ENCODE data around the gene ZNF208. TPM values are rescaled to one million over a fixed set of nuclear protein-coding genes. Genes with fewer than 3 reads are reported as not detected.
"Not testable (repeated sequence)": the region's sequence is repeated elsewhere in the genome, so short reads cannot be mapped to it uniquely, and the experiment has no call there.

The ZNF208 gene
- total RNA-seq, 1 experiment from 2014 or later = not detected

GRCh38 chr19:22026687-22027086, 15.9 kb upstream of the ZNF208 start:
- Histone ChIP-seq H2AFZ (no peak overlapping the region), H3K4me1 (replicated peaks; ENCODE audit: insufficient read depth) (no peaks in the 10 kb centered on the region), H3K4me2 (no peak overlapping the region), H3K4me3 (no peak overlapping the region), H4K20me1 (ENCODE audit: insufficient read depth) (no peaks in the 10 kb centered on the region), H3K79me2 (ENCODE audit: low read depth) (no peaks in the 10 kb centered on the region), H3K9me3 (ENCODE audit: insufficient read depth, low read depth) (no peaks in the 10 kb centered on the region), H3K36me3 (ENCODE audit: low read depth) (no peaks in the 10 kb centered on the region), H3K27me3 (ENCODE audit: insufficient read depth, low read depth) (no peaks in the 10 kb centered on the region), H3K9me2 (ENCODE audit: insufficient read depth) (no peaks in the 10 kb centered on the region), H3F3A (ENCODE audit: insufficient read depth, low read depth) (no peaks in the 10 kb centered on the region), H3K27ac (no peak overlapping the region)
- ChIA-PET POLR2A (ENCODE audit: unreplicated experiment) (no interaction called here), CTCF (no interaction called here)
- intact Hi-C loops (cut with micrococcal nuclease; ENCODE audit: unreplicated experiment) = no loop called here
- TF ChIP-seq CTCF (conservative IDR thresholded peaks at IDR 0.05) = no peak
- no peak for TF ChIP-seq EZH2 (IDR thresholded peaks at IDR 0.05; ENCODE audit: low read depth)
- DNase-seq = no peak
- no TSS peak for BruUV-seq (replicated peaks)

- H3K27ac ChIP-seq; H3K9me3 ChIP-seq (ENCODE audit: insufficient read depth, low read depth); H3K4me3 ChIP-seq; H4K20me1 ChIP-seq (ENCODE audit: insufficient read depth); H3K4me1 ChIP-seq (replicated peaks; ENCODE audit: insufficient read depth); H3K4me2 ChIP-seq; BruUV-seq (replicated peaks); H3K27me3 ChIP-seq (ENCODE audit: insufficient read depth, low read depth); DNase-seq; H2AFZ ChIP-seq; H3K36me3 ChIP-seq (ENCODE audit: low read depth); intact Hi-C loops (cut with micrococcal nuclease; ENCODE audit: unreplicated experiment); H3K9me2 ChIP-seq (ENCODE audit: insufficient read depth); POLR2A ChIA-PET (ENCODE audit: unreplicated experiment); CTCF ChIA-PET; H3F3A ChIP-seq (ENCODE audit: insufficient read depth, low read depth); H3K79me2 ChIP-seq (ENCODE audit: low read depth): not testable (repeated sequence)
Measured at GRCh38 chr19:22025539-22025938, 14.8 kb upstream of the ZNF208 start.

- TF ChIP-seq EZH2 (IDR thresholded peaks at IDR 0.05; ENCODE audit: low read depth) = no peak
- no peak for TF ChIP-seq CTCF (conservative IDR thresholded peaks at IDR 0.05)
- no peaks in the 10 kb centered on the region for H3F3A ChIP-seq (ENCODE audit: insufficient read depth, low read depth)
- peaks cover 33% of the 10 kb centered on the region for H3K9me3 ChIP-seq (ENCODE audit: insufficient read depth, low read depth)
- no peaks in the 10 kb centered on the region for H4K20me1 ChIP-seq (ENCODE audit: insufficient read depth)
- no peaks in the 10 kb centered on the region for H3K27me3 ChIP-seq (ENCODE audit: insufficient read depth, low read depth)
- no peak overlapping the region for H3K4me3 ChIP-seq
- H3K9me2 ChIP-seq (ENCODE audit: insufficient read depth) = no peaks in the 10 kb centered on the region
- no peaks in the 10 kb centered on the region for H3K79me2 ChIP-seq (ENCODE audit: low read depth)
- no peak for DNase-seq
- no peaks in the 10 kb centered on the region for H3K4me1 ChIP-seq (replicated peaks; ENCODE audit: insufficient read depth)
- intact Hi-C loops (cut with micrococcal nuclease; ENCODE audit: unreplicated experiment) = no loop called here
- H2AFZ ChIP-seq = no peak overlapping the region
- H3K27ac ChIP-seq = no peak overlapping the region
- H3K36me3 ChIP-seq (ENCODE audit: low read depth) = no peaks in the 10 kb centered on the region
- no peak overlapping the region for H3K4me2 ChIP-seq
- ChIA-PET POLR2A (ENCODE audit: unreplicated experiment) (no interaction called here), CTCF (no interaction called here)
- no TSS peak for BruUV-seq (replicated peaks)
Measured at GRCh38 chr19:21970466-21970865, 40.3 kb downstream of the ZNF208 start.

GRCh38 chr19:21947775-21948174, 63.0 kb downstream of the ZNF208 start:
- intact Hi-C loops (cut with micrococcal nuclease; ENCODE audit: unreplicated experiment) = no loop called here
- no peaks in the 10 kb centered on the region for H3K9me2 ChIP-seq (ENCODE audit: insufficient read depth)
- H3K4me1 ChIP-seq (replicated peaks; ENCODE audit: insufficient read depth) = no peaks in the 10 kb centered on the region
- TF ChIP-seq CTCF (conservative IDR thresholded peaks at IDR 0.05) = no peak
- no peak for TF ChIP-seq EZH2 (IDR thresholded peaks at IDR 0.05; ENCODE audit: low read depth)
- POLR2A ChIA-PET (ENCODE audit: unreplicated experiment) = no interaction called here
- no TSS peak for BruUV-seq (replicated peaks)
- no peak overlapping the region for H2AFZ ChIP-seq
- no peak overlapping the region for H3K27ac ChIP-seq
- H3K36me3 ChIP-seq (ENCODE audit: low read depth) = no peaks in the 10 kb centered on the region
- H3K4me2 ChIP-seq = no peak overlapping the region
- no peaks in the 10 kb centered on the region for H3F3A ChIP-seq (ENCODE audit: insufficient read depth, low read depth)
- H3K4me3 ChIP-seq = no peak overlapping the region
- CTCF ChIA-PET = no interaction called here
- DNase-seq = no peak
- H3K79me2 ChIP-seq (ENCODE audit: low read depth) = no peaks in the 10 kb centered on the region
- no peaks in the 10 kb centered on the region for H4K20me1 ChIP-seq (ENCODE audit: insufficient read depth)
- no peaks in the 10 kb centered on the region for H3K27me3 ChIP-seq (ENCODE audit: insufficient read depth, low read depth)
- H3K9me3 ChIP-seq (ENCODE audit: insufficient read depth, low read depth) = peaks cover 11% of the 10 kb centered on the region

All from PC-9 (cell line).